GM19467 (cell line): ENCODE measurements around the gene LBP.
"Not testable (repeated sequence)": the region's sequence is repeated elsewhere in the genome, so short reads cannot be mapped to it uniquely, and the experiment has no call there.

Source experiments
- ATAC-seq: cut with Tn5 transposase; IDR thresholded peaks from one replicate; pipeline ENCODE4 v1.9.1; 2021; ENCODE audit warnings: mild to moderate bottlenecking, moderate library complexity; ENCODE audit not compliant: unreplicated experiment

The LBP gene

DNA sequence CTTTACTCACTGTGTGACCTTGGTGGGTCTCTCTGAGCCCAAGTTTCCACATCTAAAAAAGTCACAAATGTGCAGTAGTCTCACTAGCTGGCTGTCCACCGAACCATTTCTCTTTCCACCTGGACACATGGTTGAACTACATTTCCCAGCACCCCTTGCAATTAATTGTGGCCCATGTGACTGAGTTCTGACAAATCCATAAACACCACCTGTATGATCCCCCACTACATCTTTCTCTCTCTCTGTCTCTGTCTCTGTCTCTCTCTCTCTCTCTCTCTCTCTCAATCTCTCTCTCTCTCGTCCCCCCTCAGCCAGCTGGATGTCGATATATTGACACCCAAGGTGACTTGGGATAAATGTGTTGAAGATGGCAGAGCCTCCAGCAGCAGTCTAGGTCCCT, 46.1 kb downstream of the LBP start:
- ATAC-seq: no peak

DNA sequence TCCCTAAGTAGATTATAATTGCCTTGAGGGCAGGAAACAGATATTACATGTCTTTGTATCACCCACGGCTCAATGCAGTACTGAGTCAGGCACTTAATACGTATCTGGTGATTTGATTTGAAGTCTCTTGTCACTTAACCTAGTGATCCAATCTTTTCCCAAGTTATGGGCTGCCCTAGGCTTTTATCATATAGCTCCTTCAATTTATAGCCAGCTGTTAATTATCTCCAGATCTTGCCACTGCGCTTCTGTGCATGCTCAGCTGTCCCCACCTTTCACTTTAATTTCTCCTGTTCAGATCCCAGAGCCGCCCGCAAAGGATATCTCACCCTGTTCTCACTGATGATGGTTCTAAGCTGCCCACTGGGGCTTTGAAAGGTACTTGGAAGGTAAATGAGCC, 47.0 kb downstream of the LBP start:
- no peak for ATAC-seq

DNA sequence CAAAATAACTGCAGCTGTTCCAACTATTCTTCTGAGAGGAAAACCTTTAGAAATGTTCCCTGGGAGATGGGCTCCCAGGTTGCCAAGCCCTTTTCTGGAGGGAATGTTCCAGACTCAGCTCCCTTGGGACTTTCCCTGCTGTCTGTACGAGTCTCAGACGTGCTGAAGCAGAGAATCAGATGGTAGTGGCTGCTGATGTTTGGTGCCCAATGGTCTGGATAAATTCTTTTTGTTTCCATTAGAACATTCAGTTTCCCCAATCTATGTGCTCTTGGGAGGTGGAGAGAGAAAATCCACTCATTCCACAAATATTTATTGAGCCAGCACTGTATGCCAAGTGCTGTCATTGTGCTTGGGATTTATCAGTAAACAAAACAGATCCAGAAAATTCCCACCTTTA, 48.9 kb downstream of the LBP start:
- no peak for ATAC-seq

DNA sequence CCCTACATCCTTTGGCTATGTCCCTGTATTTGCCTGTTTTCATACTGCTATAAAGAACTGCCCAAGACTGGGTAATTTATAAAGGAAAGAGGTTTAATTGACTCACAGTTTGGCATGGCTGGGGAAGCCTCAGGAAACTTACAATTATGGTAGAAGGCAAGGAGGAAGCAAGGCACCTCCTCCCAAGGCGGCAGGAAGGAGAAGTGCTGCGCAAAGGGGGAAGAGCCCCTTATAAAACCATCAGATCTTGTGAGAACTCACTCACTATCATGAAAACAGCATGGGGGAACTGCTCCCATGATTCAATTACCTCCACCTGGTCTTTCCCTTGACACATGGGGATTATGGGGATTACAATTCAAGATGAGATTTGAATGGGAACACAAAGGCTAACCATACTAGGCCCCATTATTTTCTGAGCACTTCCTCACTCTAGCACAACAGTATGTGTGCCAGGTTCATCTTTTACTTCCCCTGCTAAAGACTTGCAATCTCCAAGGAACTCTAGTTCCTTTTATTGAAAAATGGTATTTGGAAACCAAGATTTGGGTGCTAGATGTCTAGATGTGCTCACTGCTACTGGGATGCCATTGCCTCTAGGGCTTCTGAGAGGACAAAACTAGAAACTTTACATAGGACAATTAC, 49.6 kb downstream of the LBP start:
- not testable (repeated sequence) for ATAC-seq

DNA sequence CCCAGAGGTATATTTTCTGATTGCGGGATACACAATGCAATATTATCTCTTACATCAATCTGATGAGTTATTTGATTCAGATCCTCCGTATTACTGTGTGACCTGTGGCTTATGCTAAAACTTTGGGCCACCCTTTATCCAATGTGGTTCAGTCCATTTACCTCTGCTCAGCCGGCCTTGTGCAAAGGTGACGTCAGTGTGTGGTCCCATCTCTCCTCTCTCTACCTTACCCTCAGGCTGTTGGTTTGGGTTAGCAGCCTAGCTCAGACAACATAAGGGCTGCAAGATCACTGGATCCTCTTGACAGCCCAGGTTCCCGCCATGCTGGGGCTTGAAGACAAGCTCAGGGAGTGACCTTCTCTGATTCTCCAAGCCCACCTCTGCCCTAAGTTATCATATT, 55.8 kb downstream of the LBP start:
- ATAC-seq: no peak

DNA sequence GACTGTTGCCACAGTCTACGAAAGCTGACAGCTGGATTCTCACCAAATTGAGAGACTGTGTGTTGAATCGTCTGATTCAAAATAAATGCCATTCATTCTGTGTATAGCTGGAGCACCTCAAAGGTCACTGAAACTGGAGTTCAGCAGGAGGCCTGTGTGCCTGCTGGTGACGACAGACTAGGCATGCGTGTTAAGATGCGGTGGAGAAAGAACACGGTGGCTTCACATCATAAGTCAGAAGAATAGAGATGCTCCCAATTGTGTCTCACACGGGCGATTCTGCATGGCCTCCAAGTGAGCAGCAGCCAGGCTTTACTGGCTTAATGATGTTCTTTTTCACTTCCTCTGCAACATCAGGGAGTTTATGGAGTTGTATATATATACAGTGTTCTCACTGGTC, 56.5 kb downstream of the LBP start:
- ATAC-seq: no peak

DNA sequence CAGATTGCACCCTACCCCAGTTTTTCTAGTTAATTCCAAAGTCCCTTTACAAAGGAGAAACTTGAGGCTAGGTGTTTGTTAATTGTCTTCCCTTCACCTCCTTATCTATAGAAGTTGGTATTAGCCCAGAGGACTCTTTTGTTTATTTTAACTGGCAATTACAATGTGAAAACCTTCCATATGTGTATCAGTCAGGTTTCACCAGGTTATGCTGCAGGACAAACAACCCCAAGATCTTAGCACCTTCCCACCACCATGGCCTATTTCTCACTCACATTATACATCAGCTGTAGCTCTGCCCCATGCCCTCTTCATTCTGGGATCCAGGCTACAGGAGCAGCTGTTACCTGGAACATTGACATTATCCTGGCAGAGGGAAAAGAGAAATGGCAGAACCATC, 57.7 kb downstream of the LBP start:
- no peak for ATAC-seq

DNA sequence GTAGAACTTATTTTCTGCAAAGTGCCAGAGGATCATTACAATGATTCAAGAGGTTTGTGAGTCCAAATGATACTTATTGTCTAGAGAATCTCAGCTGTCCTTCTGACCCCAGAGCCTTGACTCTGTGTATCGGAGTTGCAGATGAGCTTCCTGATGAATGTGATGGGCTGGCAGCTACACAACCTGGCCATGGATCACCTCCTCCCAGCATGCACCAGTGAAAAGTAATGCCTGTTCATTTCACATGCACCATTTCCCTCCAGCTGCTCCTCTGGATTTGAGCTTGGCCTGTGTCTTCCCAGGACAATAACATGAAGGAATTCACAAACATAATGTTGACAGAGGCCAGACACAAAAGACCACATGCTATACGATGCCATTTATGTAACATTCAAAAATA, 58.9 kb downstream of the LBP start:
- no peak for ATAC-seq

DNA sequence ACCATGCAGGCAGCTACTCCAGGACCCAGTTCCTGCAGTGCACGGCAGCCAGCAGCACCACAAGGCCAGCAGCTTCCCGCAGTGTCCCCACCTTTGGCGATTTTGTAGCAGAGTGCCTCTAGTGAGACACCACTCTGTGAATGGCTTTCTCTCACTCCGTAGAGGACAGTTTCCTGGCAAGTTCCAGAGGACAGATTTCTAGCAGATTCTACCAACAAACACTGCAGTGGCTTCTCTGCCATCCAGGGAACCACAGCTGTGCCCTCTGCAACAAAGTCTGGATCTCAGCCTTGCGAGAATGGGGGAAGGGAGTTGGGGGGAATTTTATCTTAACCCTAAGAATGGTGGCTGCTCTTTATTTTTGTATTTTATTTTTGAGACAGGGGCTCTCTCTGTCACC, 60.2 kb downstream of the LBP start:
- ATAC-seq: no peak

DNA sequence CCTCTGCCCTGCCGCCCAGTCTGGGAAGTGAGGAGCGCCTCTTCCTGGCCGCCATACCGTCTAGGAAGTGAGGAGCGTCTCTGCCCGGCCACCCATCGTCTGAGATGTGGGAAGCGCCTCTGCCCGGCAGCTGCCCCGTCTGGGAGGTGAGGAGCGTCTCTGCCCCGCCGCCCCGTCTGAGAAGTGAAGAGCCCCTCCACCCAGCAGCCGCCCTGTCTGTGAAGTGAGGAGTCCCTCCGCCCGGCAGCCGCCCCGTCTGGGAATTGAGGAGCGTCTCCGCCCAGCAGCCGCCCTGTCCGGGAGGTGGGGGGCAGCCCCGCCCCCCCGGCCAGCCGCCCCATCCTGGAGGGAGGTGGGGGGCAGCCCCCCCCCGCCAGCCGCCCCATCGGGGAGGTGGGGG, 61.0 kb downstream of the LBP start:
- no peak for ATAC-seq

DNA sequence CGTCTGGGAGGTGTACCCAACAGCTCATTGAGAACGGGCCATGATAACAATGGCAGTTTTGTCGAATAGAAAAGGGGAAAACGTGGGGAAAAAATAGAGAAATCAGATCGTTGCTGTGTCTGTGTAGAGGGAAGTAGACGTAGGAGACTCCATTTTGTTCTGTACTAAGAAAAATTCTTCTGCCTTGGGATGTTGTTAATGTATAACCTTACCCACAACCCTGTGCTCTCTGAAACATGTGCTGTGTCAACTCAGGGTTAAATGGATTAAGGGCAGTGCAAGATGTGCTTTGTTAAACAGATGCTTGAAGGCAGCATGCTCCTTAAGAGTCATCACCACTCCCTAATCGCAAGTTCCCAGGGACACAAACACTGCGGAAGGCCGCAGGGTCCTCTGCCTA, 61.5 kb downstream of the LBP start:
- not testable (repeated sequence) for ATAC-seq

DNA sequence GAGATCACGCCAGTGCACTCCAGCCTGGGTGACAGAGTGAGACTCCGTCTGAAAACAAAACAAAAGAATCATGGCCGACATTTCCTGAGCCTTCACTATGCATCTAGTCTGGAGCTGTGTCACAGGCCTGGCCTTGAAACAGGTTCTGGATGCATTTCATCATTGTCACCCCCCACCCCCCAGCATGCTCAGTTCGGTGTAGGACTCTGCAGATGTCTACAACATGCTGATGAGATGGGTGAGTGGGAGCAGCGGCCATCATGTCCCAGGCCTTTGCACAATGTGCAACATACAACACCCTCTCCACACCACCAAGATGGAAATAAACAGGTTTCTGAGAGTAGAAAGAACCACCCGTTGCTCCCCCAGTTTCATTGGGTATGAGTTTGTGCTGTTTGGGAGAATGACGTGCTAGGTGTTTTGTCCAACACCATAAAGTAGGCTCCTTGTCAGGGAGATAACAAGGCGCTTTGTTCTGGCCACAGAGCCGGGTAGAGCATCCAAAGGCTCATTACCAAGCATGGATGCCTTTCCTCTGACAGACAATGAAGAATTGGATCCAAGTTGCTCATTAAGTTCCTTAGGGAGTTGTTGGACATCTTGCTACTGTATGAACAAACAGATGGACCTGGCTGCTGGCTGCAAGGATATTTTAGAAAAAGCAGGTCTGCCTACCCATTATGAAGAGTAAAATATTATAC, 66.7 kb downstream of the LBP start:
- ATAC-seq: no peak

DNA sequence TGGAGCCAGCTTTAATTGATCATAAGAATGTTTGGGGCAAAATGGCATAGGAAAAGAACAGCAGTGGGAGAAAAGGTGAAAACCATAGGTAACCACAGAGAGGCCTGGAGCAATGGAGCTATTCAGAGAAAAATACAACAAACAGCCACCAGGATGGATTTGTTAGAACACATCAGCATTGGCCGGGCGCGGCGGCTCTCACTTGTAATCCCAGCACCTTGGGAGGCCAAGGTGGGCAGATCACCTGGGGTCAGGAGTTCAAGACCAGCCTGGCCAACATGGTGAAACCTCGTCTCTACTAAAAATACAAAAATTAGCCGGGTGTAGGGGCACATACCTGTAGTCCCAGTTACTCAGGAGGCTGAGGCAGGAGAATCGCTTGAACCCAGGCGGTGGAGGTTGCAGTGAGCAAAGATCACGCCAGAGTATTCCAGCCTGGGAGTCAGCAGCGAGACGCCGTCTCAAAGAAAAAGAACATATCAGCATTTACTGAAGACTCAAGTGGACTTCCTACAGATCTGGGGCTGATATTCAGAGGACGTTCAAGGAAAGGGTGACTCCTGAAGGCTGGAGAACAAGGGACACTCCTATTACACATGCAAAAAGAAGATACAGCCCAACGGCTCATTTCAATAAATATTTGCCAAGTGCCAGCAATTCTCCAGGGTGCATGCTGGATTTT, 68.6 kb downstream of the LBP start:
- ATAC-seq: no peak

DNA sequence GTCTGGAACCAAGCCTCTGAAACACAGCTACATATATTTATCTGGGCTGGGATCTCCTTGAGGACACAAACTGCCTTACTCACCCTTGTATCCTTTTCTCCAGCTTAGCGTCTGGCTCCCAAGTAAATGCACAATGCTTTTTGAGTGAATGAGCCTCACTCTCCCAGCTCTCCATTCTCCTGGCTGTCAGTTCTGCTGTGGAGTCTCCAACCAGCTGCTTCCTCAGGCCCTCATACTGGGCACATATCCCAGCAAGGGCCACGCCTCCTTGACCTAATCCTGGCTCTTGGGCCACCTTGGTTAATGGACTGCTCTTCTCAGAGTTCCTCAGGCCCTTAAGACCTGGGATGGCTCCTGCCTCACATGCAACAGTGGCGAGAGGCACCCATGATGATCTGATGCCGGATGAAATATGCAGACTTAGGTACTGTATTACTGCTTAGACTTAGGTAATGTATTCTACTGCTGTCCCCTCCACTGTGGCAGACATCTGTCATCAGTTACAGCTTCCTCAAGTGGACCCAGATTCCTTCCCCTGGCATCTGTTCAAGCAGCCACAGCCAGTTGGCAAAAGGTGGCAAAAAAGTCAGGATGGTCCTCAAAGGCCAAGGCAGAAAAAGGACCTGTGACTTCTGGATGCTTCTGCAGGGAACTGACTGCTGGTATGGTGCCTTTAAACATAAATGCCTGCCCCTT, 72.4 kb downstream of the LBP start:
- ATAC-seq: no peak

DNA sequence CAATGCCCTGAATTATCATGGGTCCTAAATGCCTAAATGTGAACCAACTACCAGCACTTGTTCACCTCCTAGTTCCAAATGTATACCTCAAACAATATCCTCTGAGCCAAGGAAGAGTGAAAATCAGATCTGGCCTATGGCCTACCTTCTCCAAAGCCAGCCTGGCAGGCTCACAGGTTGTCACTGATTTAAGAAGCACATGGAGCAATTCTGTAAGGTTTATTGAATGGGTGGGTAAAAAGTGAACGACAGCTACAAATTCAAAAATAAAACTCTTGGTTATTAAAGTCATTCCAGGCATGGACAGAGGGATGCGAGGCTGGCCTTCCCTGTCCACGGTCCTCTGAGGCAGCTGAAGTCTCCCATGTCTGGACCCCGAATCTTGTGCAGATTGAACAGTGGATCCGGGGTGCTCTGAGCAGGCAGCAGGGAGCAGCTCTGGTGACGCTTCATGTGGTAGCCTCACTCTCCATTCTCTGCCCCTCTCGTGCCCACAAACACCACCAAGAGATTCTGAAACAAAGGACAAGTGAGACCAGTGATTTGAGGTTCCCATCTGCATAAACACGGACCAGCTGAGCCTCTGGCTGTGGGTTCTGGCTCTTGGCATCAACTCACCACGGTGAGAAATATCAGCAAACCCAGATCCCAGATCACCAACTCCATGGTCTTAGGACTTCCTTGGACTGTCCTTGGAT, 74.3 kb downstream of the LBP start:
- no peak for ATAC-seq

DNA sequence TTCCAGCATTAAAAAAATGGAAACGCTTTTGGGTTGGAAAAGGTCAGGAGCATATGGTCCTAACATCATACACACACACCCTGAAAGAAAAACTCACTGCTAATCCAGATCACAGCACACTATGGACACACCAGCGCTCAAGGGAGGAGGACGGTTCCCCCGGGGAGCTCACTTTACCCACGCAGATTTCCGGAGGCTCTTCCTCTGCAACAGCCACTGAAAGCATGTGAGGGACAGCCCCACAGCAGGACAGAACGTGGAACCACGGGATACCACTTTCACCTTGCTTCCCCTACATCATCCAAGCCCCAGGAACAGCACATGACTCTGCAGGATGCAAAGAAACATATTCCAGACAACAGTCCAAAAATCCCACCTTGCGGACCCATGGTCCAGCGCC, 75.6 kb downstream of the LBP start:
- ATAC-seq: no peak

DNA sequence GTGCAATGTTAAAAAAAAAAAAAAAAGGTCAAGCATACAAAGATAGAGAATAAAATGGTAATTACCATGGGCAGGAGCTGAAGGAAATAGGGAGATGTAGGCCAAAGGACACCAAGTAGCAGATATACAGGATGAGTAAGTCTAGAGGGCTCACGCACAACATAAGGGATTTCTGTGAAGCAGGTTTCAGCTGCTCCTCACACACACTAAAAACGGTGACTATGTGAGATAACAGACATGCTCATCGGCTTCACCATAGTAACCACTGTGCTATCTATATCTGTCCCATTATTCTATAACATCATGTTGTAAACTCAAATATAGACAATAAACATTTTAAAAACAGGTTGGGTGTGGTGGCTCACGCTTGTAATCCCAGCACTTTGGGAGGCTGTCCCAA, 77.3 kb downstream of the LBP start:
- ATAC-seq: no peak

DNA sequence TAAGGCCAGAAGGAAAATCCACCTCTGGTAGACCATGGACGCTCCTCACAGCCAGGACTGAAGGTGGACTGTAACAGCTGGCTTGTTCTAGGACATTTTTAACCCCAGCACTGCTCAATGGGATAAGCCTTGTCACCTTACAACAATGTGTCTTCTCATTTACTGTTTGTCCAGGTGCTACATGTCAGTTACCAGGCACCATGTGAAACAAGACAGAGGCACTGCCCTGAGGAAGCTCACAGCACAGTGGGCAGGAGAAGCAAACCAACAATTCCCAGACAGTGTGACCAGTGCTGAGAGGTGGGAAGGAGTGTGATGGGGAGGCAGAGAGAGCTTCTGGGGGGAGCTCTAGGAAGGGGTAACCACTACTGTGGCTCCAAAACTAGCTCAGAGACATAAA, 78.1 kb downstream of the LBP start:
- ATAC-seq: no peak

DNA sequence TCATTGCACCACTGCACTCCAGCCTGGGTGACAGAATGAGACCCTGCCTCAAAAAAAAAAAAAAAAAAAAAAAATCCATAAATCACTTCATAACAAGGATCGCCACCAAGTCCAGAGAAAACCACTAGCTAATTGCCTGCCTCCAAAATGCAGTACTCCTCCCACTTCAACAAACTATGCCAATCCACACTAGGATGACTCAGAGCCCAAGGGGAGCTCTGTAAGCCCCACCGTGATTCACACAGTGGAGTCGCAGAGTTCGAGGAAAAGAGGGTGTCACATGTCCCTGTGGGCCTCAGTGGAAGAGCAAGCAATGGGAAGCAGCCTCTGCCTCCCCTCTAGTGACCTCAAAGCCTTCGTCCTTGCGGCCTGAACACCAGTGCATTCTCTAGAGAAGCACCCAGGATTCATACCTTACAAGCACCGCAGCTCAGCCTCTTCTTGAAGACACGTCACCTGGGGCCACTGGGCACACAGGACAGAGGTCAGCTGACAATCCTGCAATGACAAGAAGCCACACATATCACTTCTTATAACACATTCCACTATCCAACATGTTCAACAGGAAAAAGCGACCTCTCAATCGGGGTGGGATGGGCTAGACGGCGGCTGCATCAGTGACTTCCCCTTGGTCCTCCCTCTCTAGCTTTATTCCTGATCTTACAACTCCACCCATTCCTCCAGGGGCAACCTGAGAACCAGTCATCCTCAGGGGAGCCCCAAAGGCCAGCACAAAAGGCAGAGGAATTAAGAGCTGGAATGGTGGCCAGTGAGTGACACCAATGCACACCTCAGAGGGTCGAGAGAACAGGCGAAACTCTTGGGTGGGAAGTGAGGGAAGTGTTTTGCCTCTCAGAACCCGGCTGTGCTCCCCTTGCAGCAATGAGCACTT, 80.0 kb downstream of the LBP start:
- no peak for ATAC-seq
